Gastroesophageal sphincter (tissue), 4 donors: ENCODE data around the gene APLP2. TPM values are rescaled to one million over a fixed set of nuclear protein-coding genes. Genes with fewer than 3 reads are reported as not detected.

Experiments used
- ATAC-seq: fragments of 150-250 bp; one replicate; pipeline ENCODE4 v1.9.1; 2016; ENCODE audit warnings: mild to moderate bottlenecking, moderate library complexity
- H3K27ac ChIP-seq, 4 donors: fragments of 200-600 bp; sonication (generic) in 3 of 4; 1 replicate in 3 of 4; 2 replicates in 1 of 4; pipeline ENCODE4 v1.5.1; 2016 to 2019
- H3K27me3 ChIP-seq: fragments of 200-600 bp; sonication (generic); one replicate; pipeline ENCODE4 v1.5.1; 2019
- H3K36me3 ChIP-seq, 2 donors: fragments of 200-600 bp; sonication (generic); one replicate each; pipeline ENCODE4 v1.5.1; 2019; ENCODE audit warnings: control low read depth in 1 of 2
- H3K4me1 ChIP-seq, 3 donors: fragments of 200-600 bp; sonication (generic); 1 replicate in 2 of 3; 2 replicates in 1 of 3; pipeline ENCODE4 v1.5.1; 2016 to 2019; ENCODE audit warnings: control low read depth in 2 of 3
- H3K4me3 ChIP-seq, 2 donors: fragments of 200-600 bp; sonication (generic); one replicate each; pipeline ENCODE4 v1.5.1; 2019; ENCODE audit warnings: mild to moderate bottlenecking in 1 of 2, moderate library complexity in 1 of 2
- H3K9me3 ChIP-seq, 3 donors: fragments of 200-600 bp; sonication (generic); one replicate each; pipeline ENCODE4 v1.5.1; 2017 to 2019; ENCODE audit warnings: control low read depth in 2 of 3
- EP300 ChIP-seq: sonication (generic); formaldehyde crosslinking; IDR thresholded peaks from one replicate; pipeline ENCODE4 v1.6.1; 2017; ENCODE audit warnings: antibody characterized with exemption, mild to moderate bottlenecking
- POLR2A ChIP-seq, 2 donors: fragments of 450-650 bp; IDR thresholded peaks; one replicate each; pipeline ENCODE4 v1.6.1; 2017; ENCODE audit warnings: antibody characterized with exemption in 2 of 2, mild to moderate bottlenecking in 2 of 2, moderate library complexity in 1 of 2
- POLR2AphosphoS5 ChIP-seq: sonication (generic); formaldehyde crosslinking; IDR thresholded peaks from one replicate; pipeline ENCODE4 v1.6.1; 2017; ENCODE audit warnings: antibody characterized with exemption
- WGBS, 2 donors: methylation state at CpG; one replicate each; pipeline ENCODE4 v1.1.5; 2018; ENCODE audit warnings: low coverage in 1 of 2; 5-methylcytosine and 5-hydroxymethylcytosine counted together
- total RNA-seq, 4 donors: library from RNA; depleted of rRNA; stranded (reverse); fragments of >200 nt; gene quantifications; one replicate each; pipeline ENCODE4 v1.1.0, GENCODE V29; 2016
- TF ChIP-seq, protein P1 (sequence below), 4 experiments: fragments of 200-600 bp in 2 of 4; fragments of 450-650 bp in 2 of 4; sonication (generic) in 1 of 4; IDR thresholded peaks; one replicate each; pipeline ENCODE4 v1.5.1; 2017 to 2019; ENCODE audit warnings: antibody characterized with exemption in 4 of 4, mild to moderate bottlenecking in 2 of 4, moderate library complexity in 2 of 4

Gene APLP2
- total RNA-seq, 4 donors from 2014 or later = 386 to 533 (median 452) TPM

DNA sequence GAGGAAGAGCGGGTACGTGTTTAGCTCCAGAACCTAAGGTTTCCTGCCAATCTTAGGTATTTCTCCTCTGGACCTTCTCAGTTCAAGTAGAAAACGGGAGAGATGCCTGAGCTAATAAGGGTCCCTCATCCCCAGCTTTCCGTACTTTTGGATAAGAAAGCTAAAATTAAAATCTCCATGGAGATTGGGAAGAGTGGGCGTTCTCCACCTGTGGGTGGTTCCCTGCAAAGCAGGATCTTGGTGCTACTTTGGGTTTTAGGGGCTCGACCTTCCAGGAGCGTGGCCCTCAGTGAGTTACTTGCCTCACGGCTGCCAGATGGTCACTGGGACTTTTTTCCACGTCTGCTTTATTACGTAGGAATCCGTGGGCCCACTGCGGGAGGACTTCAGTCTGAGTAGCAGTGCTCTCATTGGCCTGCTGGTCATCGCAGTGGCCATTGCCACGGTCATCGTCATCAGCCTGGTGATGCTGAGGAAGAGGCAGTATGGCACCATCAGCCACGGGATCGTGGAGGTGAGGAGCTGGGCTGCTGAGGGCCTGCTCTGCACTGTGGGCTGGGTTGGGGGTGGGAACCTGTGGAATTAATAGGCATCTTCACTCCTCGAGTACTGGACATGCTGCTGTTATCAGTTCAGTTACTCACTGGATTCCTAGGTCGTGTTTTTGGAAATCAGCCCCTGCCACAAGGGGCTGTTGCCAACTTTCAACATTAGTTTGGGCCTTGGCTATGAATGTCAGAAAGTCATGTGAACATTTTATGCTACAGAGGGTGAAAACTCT lies 72.1 kb downstream of the APLP2 start:
- no peak for ATAC-seq
- H3K4me3 ChIP-seq = no peak overlapping the region
- no peaks in the 10 kb centered on the region for H3K9me3 ChIP-seq
- H3K27me3 ChIP-seq = no peaks in the 10 kb centered on the region
- 80 to 96% methylated on average over 12 to 13 of the region's 19 CpGs for WGBS, 2 donors
- peaks cover 0 to 86% of the 10 kb centered on the region in 2 donors for H3K36me3 ChIP-seq
- peaks cover 0 to 60% (median 7%) of the 10 kb centered on the region in 3 donors for H3K4me1 ChIP-seq
- TF ChIP-seq POLR2A (IDR thresholded peaks at IDR 0.05) (no peak), EP300 (no peak), POLR2AphosphoS5 (no peak)
- TF ChIP-seq, protein P1, sequence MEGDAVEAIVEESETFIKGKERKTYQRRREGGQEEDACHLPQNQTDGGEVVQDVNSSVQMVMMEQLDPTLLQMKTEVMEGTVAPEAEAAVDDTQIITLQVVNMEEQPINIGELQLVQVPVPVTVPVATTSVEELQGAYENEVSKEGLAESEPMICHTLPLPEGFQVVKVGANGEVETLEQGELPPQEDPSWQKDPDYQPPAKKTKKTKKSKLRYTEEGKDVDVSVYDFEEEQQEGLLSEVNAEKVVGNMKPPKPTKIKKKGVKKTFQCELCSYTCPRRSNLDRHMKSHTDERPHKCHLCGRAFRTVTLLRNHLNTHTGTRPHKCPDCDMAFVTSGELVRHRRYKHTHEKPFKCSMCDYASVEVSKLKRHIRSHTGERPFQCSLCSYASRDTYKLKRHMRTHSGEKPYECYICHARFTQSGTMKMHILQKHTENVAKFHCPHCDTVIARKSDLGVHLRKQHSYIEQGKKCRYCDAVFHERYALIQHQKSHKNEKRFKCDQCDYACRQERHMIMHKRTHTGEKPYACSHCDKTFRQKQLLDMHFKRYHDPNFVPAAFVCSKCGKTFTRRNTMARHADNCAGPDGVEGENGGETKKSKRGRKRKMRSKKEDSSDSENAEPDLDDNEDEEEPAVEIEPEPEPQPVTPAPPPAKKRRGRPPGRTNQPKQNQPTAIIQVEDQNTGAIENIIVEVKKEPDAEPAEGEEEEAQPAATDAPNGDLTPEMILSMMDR (IDR thresholded peaks at IDR 0.05) = no peak
- peak overlapping the region in 1 of 4 donors; percentile 12 for H3K27ac ChIP-seq

DNA sequence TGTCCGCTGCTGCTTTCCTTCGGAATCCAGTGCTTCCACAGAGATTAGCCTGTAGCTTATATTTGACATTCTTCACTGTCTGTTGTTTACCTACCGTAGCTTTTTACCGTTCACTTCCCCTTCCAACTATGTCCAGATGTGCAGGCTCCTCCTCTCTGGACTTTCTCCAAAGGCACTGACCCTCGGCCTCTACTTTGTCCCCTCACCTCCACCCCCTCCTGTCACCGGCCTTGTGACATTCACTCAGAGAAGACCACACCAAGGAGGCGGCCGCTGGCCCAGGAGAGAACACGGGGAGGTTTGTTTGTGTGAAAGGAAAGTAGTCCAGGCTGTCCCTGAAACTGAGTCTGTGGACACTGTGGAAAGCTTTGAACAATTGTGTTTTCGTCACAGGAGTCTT lies 74.4 kb downstream of the APLP2 start:
- Histone ChIP-seq H3K4me3 (no peak overlapping the region), H3K27me3 (no peaks in the 10 kb centered on the region), H3K4me1 (peaks cover 0 to 56% (median 7%) of the 10 kb centered on the region in 3 donors), H3K36me3 (peaks cover 0 to 67% of the 10 kb centered on the region in 2 donors), H3K27ac (peak overlapping the region; percentile 19 to 71 (median 66)), H3K9me3 (no peaks in the 10 kb centered on the region)
- TF ChIP-seq EP300 = no peak
- TF ChIP-seq, protein P1 (IDR thresholded peaks at IDR 0.05) = no peak
- TF ChIP-seq POLR2AphosphoS5 = no peak
- no peak for TF ChIP-seq POLR2A (IDR thresholded peaks at IDR 0.05)
- no peak for ATAC-seq
- 43 to 60% methylated on average over 6 to 10 of the region's 10 CpGs for WGBS, 2 donors

DNA sequence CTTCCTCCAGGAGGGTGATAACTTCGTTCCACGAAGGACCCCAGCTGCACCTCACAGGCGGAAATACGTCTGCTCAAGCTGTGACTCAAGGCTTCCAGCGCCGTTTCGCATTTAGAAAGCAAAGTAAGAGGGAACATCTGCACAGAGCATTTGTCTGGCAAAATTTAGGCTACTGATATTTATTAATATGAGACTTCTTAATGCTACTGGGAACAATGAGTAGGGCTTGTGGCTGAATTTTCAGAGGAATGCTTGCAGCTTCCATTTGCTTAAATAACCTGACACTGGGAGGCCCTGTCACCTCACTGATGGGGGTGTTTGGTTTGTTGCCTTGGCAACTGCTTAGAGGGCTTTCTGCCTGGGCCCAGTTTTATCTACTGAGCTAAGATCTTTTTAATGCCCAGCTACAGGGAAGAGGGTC lies 75.2 kb downstream of the APLP2 start:
- no peak for TF ChIP-seq EP300
- TF ChIP-seq, protein P1 (IDR thresholded peaks at IDR 0.05) = no peak
- no peak for TF ChIP-seq POLR2A (IDR thresholded peaks at IDR 0.05)
- no peak for TF ChIP-seq POLR2AphosphoS5
- no peak for ATAC-seq
- WGBS, 2 donors = 61% methylated on average over 3 of the region's 7 CpGs; no CpG with 5 or more reads in 1 of the 2 donors
- Histone ChIP-seq H3K4me1 (peaks cover 0 to 50% (median 7%) of the 10 kb centered on the region in 3 donors), H3K27me3 (no peaks in the 10 kb centered on the region), H3K4me3 (no peak overlapping the region), H3K9me3 (no peaks in the 10 kb centered on the region), H3K27ac (peak overlapping the region in 3 of 4 donors; percentile 70 to 71 (median 70)), H3K36me3 (peaks cover 0 to 66% of the 10 kb centered on the region in 2 donors)

DNA sequence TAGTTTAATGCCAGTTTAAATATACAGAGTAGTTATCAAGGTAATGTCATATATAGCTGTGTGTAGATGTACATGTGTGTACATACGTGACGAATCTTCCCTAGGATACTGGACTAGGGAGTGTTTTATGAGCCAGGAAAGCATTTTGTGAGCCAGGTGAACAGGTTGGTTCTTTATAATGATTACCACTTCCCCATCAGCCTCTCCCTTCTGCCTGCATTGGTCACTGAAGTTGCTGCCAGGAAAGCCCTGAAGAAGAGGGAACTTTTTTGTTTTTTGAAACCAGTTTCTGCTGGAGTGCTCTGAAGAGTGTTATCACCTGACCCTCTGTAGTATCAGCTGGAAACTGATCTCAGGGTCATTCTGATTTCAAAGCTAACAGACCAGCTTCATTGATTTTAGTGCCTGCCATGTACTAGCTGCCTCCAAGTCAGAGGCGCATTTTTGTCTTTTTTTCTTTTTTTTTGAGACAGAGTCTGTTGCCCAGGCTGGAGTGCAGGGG lies 75.7 kb downstream of the APLP2 start:
- Histone ChIP-seq H3K9me3 (no peaks in the 10 kb centered on the region), H3K27ac (peak overlapping the region in 3 of 4 donors; percentile 70 to 71 (median 70)), H3K36me3 (peaks cover 0 to 62% of the 10 kb centered on the region in 2 donors)

More for the DNA sequence above, 75.7 kb downstream of the APLP2 start:
- TF ChIP-seq, protein P1 (IDR thresholded peaks at IDR 0.05) = no peak
- TF ChIP-seq POLR2A (IDR thresholded peaks at IDR 0.05) = no peak
- no peak for TF ChIP-seq POLR2AphosphoS5
- TF ChIP-seq EP300 = no peak
- Histone ChIP-seq H3K4me1 (peaks cover 0 to 50% (median 7%) of the 10 kb centered on the region in 3 donors), H3K27me3 (no peaks in the 10 kb centered on the region), H3K4me3 (no peak overlapping the region)
- no peak for ATAC-seq
- WGBS, 2 donors = 61 to 79% methylated on average over 3 of the region's 3 CpGs
